SK-N-SH (cell line): ENCODE measurements around the gene LPIN1. TPM values are rescaled to one million over a fixed set of nuclear protein-coding genes. Genes with fewer than 3 reads are reported as not detected.

ENCODE experiments used
- CTCF ChIA-PET: fragments of 300-600, 350-600 bp; formaldehyde crosslinking; extraction: SDS; loops from one replicate; lab custom pipeline; 2021; lab: Yijun Ruan, JAX
- POLR2A ChIA-PET: fragments of 350-600 bp; sonication (Branson Sonifier 250); formaldehyde crosslinking; extraction: SDS; loops from one replicate; lab custom pipeline; 2020; ENCODE audit warnings: antibody characterized with exemption, inconsistent platforms; lab: Yijun Ruan, JAX
- DNase-seq: peaks from one replicate; pipeline ENCODE4 v3.0.0; 2012
- H2AFZ ChIP-seq: fragments of 200-600 bp; sonication (generic); 2 replicates; pipeline ENCODE4 v1.8.1; 2016; ENCODE audit warnings: antibody characterized with exemption, mild to moderate bottlenecking, low read depth
- H3F3A ChIP-seq: fragments of 200-600 bp; sonication (generic); replicated peaks from 2 replicates; pipeline ENCODE3; 2016; ENCODE audit warnings: antibody characterized with exemption, mild to moderate bottlenecking; ENCODE audit not compliant: insufficient read depth
- H3K27ac ChIP-seq, 2 experiments: fragments of 200-500 bp in 1 of 2; fragments of 200-600 bp in 1 of 2; sonication (Bioruptor generic) in 1 of 2; sonication (generic), shearing (Covaris generic) in 1 of 2; 2 replicates each; pipeline versions ENCODE4 v1.5.1 to v1.6.1; 2014 to 2016; ENCODE audit warnings: low read depth in 2 of 2, inconsistent platforms in 1 of 2, low read length in 1 of 2, mild to moderate bottlenecking in 1 of 2, mixed read lengths in 1 of 2
- H3K27me3 ChIP-seq: fragments of 200-600 bp; sonication (generic), shearing (Covaris generic); 2 replicates; pipeline ENCODE4 v1.6.1; 2016; ENCODE audit warnings: mixed run types; ENCODE audit not compliant: insufficient read depth
- H3K36me3 ChIP-seq, 2 experiments: fragments of 200-500 bp in 1 of 2; fragments of 200-600 bp in 1 of 2; sonication (Bioruptor generic) in 1 of 2; sonication (generic) in 1 of 2; replicated peaks in 1 of 2; 2 replicates each; pipeline versions ENCODE3 to v1.5.1; 2014 to 2016; ENCODE audit warnings: low read length in 1 of 2, mild to moderate bottlenecking in 1 of 2; ENCODE audit not compliant: insufficient read depth in 2 of 2, control insufficient read depth in 1 of 2
- H3K4me1 ChIP-seq, 2 experiments: fragments of 200-500 bp in 1 of 2; fragments of 200-600 bp in 1 of 2; sonication (Bioruptor generic) in 1 of 2; sonication (generic), shearing (Covaris generic) in 1 of 2; 2 replicates each; pipeline versions ENCODE4 v1.5.1 to v1.6.1; 2014 to 2016; ENCODE audit warnings: low read depth in 1 of 2, low read length in 1 of 2, mixed run types in 1 of 2; ENCODE audit not compliant: insufficient read depth in 2 of 2, control insufficient read depth in 1 of 2
- H3K4me2 ChIP-seq: fragments of 200-600 bp; sonication (generic), shearing (Covaris generic); 2 replicates; pipeline ENCODE4 v1.6.1; 2017; ENCODE audit warnings: mixed run types
- H3K4me3 ChIP-seq, 2 experiments: fragments of 200-500 bp in 1 of 2; fragments of 200-600 bp in 1 of 2; sonication (Bioruptor generic) in 1 of 2; sonication (generic), shearing (Covaris generic) in 1 of 2; 2 replicates each; pipeline versions ENCODE4 v1.5.1 to v1.8.1; 2014 to 2016; ENCODE audit warnings: low read depth in 2 of 2, inconsistent platforms in 1 of 2, low read length in 1 of 2, mild to moderate bottlenecking in 1 of 2, mixed read lengths in 1 of 2, moderate library complexity in 1 of 2
- H3K79me2 ChIP-seq: fragments of 200-600 bp; sonication (generic); 2 replicates; pipeline ENCODE4 v1.8.1; 2017; ENCODE audit warnings: mild to moderate bottlenecking; ENCODE audit not compliant: insufficient read depth
- H3K9ac ChIP-seq: fragments of 200-600 bp; sonication (generic); 2 replicates; pipeline ENCODE4 v1.6.1; 2017; ENCODE audit warnings: mixed run types
- H3K9me2 ChIP-seq: fragments of 200-600 bp; sonication (generic); 2 replicates; pipeline ENCODE4 v1.6.1; 2017; ENCODE audit warnings: mixed run types
- H3K9me3 ChIP-seq: fragments of 200-600 bp; sonication (generic); 2 replicates; pipeline ENCODE4 v1.6.1; 2017; ENCODE audit warnings: mixed run types, mild to moderate bottlenecking, moderate library complexity
- H4K20me1 ChIP-seq: fragments of 200-600 bp; sonication (generic); 2 replicates; pipeline ENCODE4 v1.6.1; 2017; ENCODE audit warnings: mild to moderate bottlenecking, mixed run types; ENCODE audit not compliant: insufficient read depth
- ELF1 ChIP-seq: IDR thresholded peaks from 2 replicates; pipeline ENCODE4 v1.4.0; 2012
- EP300 ChIP-seq, 2 experiments: IDR thresholded peaks; 2 replicates each; pipeline versions ENCODE4 v1.4.0 to v1.6.1; 2012; ENCODE audit warnings: borderline replicate concordance in 1 of 2, low read depth in 1 of 2, low read length in 1 of 2
- EZH2phosphoT487 ChIP-seq: fragments of 200-600 bp; sonication (generic); IDR thresholded peaks from 2 replicates; pipeline ENCODE4 v1.6.1; 2017; ENCODE audit warnings: low read depth, mixed run types, mild to moderate bottlenecking, antibody characterized with exemption, moderate library complexity, borderline replicate concordance
- FOXJ3 ChIP-seq: sonication (generic); formaldehyde crosslinking; IDR thresholded peaks from 2 replicates; pipeline ENCODE4 v1.5.1; 2020; ENCODE audit warnings: mild to moderate bottlenecking, missing genetic modification reagents
- FOXM1 ChIP-seq: IDR thresholded peaks from 2 replicates; pipeline ENCODE4 v1.4.0; 2012; ENCODE audit warnings: low read depth, mild to moderate bottlenecking
- GABPA ChIP-seq: IDR thresholded peaks from 2 replicates; pipeline ENCODE4 v1.4.0; 2012; ENCODE audit warnings: low read depth, mild to moderate bottlenecking
- GATA2 ChIP-seq: sonication (generic); formaldehyde crosslinking; IDR thresholded peaks from 2 replicates; pipeline ENCODE4 v1.5.0; 2020; ENCODE audit warnings: mild to moderate bottlenecking, missing genetic modification reagents
- MXI1 ChIP-seq: IDR thresholded peaks from 2 replicates; pipeline ENCODE4 v1.6.1; 2012; ENCODE audit warnings: mild to moderate bottlenecking, low read depth, low read length, improper control_type of control experiment
- NFIC ChIP-seq: IDR thresholded peaks from 2 replicates; pipeline ENCODE4 v1.4.0; 2012; ENCODE audit warnings: borderline replicate concordance
- POLR2AphosphoS5 ChIP-seq: IDR thresholded peaks from 2 replicates; pipeline ENCODE4 v1.6.1; 2012; ENCODE audit warnings: low read depth, low read length
- RAD21 ChIP-seq: IDR thresholded peaks from 2 replicates; pipeline ENCODE4 v1.6.1; 2012; ENCODE audit warnings: mild to moderate bottlenecking, low read length
- RXRA ChIP-seq: IDR thresholded peaks from 2 replicates; pipeline ENCODE4 v1.4.0; 2012; ENCODE audit warnings: low read depth, mild to moderate bottlenecking, borderline replicate concordance
- SMC3 ChIP-seq: IDR thresholded peaks from 2 replicates; pipeline ENCODE4 v1.6.1; 2012; ENCODE audit warnings: low read depth, low read length, improper control_type of control experiment
- TAF1 ChIP-seq: IDR thresholded peaks from 2 replicates; pipeline ENCODE4 v1.6.1; 2012; ENCODE audit warnings: low read depth, mild to moderate bottlenecking, low read length, moderate library complexity, borderline replicate concordance
- TCF12 ChIP-seq: IDR thresholded peaks from 2 replicates; pipeline ENCODE4 v1.4.0; 2012
- TEAD4 ChIP-seq: IDR thresholded peaks from 2 replicates; pipeline ENCODE4 v1.4.0; 2012; ENCODE audit warnings: mild to moderate bottlenecking, borderline replicate concordance; ENCODE audit not compliant: insufficient read depth
- USF1 ChIP-seq: IDR thresholded peaks from 2 replicates; pipeline ENCODE4 v1.4.0; 2012; ENCODE audit warnings: low read depth, borderline replicate concordance
- ZBTB33 ChIP-seq: IDR thresholded peaks from 2 replicates; pipeline ENCODE4 v1.4.0; 2012; ENCODE audit warnings: low read depth, borderline replicate concordance
- WGBS: methylation state at CpG from one replicate; pipeline ENCODE4 v1.1.6; 2017; ENCODE audit warnings: low lambda C conversion rate; 5-methylcytosine and 5-hydroxymethylcytosine counted together
- polyA plus RNA-seq, 3 experiments: library from polyadenylated mRNA; depleted of rRNA; stranded (reverse); fragments of >200 nt; gene quantifications; 2 replicates each; pipeline ENCODE4 v1.2.3, GENCODE V29; 2012
- TF ChIP-seq, protein P1 (sequence below): fragments of 150-350 bp; IDR thresholded peaks from 2 replicates; pipeline ENCODE4 v1.6.1; 2016; ENCODE audit warnings: mild to moderate bottlenecking, low read depth, low read length
- TF ChIP-seq, protein P2 (sequence below): IDR thresholded peaks from 2 replicates; pipeline ENCODE4 v1.4.0; 2012; ENCODE audit warnings: low read depth

The LPIN1 gene
- polyA plus RNA-seq, 1 of the 3 experiments (the other 2 are of a cell fraction): 22.1 TPM

DNA sequence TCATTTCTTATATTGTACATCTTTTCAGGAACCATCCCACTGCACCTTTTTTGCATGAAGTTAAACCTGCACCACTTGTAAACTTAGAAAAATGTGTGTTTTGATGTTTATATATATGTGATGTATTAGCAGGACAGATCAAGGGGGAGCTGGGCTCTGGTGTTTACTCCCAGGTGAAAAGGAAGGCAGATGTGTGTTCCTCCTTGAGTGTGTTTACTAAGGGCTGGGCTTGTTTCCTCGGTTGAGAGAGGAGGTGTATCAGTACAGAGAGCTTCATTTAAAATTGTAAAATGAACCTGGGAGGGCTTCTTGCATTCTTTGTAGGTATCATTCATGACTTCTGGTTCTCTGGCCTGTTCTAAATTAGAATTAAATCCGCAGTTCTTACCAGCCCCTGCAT is 14.8 kb downstream of the LPIN1 start:
- Histone ChIP-seq H3K4me3 (no peak overlapping the region), H3K9me3 (no peaks in the 10 kb centered on the region), H3F3A (no peaks in the 10 kb centered on the region), H3K9ac (no peak overlapping the region), H3K27ac (no peak overlapping the region; a peak in 1 of 4 replicates), H3K79me2 (peaks cover 28% of the 10 kb centered on the region), H2AFZ (no peak overlapping the region), H3K36me3 (peaks cover 14 to 24% of the 10 kb centered on the region in 2 experiments), H3K9me2 (no peaks in the 10 kb centered on the region), H4K20me1 (no peaks in the 10 kb centered on the region; the same call in 1 of the 2 replicates), H3K4me2 (no peak overlapping the region), H3K27me3 (no peaks in the 10 kb centered on the region), H3K4me1 (peaks cover 0 to 39% of the 10 kb centered on the region in 2 experiments; a peak in 2 of 4 replicates)
- ChIA-PET CTCF (interaction anchor here (1.2 to 8.2 kb wide), 8 partner anchors 12 to 80 kb away, joined by 3 to 80 read pairs (median 10); partner anchors contain the start of gene LPIN1), POLR2A (interaction anchor here (0.6 kb wide), 1 partner anchor 12 kb away, joined by 4 read pairs; no protein-coding TSS in a partner anchor)
- WGBS: 89% methylated on average over 2 of the region's 2 CpGs
- no peak for DNase-seq
- TF ChIP-seq ELF1 (no peak), FOXM1 (no peak), EZH2phosphoT487 (no peak), POLR2AphosphoS5 (no peak), GABPA (no peak), USF1 (no peak), RAD21 (no peak), GATA2 (CRISPR knock-in tag) (no peak), TAF1 (no peak), TCF12 (no peak), FOXJ3 (CRISPR knock-in tag) (no peak), RXRA (no peak), EP300 (IDR thresholded peaks at IDR 0.05; ENCODE audit: borderline replicate concordance in 1 of 2, low read depth in 1 of 2, low read length in 1 of 2) (no peak), TEAD4 (no peak), ZBTB33 (no peak), SMC3 (no peak), NFIC (no peak), MXI1 (no peak)
- TF ChIP-seq, protein P1, sequence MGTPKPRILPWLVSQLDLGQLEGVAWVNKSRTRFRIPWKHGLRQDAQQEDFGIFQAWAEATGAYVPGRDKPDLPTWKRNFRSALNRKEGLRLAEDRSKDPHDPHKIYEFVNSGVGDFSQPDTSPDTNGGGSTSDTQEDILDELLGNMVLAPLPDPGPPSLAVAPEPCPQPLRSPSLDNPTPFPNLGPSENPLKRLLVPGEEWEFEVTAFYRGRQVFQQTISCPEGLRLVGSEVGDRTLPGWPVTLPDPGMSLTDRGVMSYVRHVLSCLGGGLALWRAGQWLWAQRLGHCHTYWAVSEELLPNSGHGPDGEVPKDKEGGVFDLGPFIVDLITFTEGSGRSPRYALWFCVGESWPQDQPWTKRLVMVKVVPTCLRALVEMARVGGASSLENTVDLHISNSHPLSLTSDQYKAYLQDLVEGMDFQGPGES: no peak
- TF ChIP-seq, protein P2, sequence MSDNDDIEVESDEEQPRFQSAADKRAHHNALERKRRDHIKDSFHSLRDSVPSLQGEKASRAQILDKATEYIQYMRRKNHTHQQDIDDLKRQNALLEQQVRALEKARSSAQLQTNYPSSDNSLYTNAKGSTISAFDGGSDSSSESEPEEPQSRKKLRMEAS: no peak
